Measurements from ENCODE around the gene OGFRL1.

Gene OGFRL1

GRCh38 chr6:71288228-71289038 is at the start of gene OGFRL1:
TSS of gene OGFRL1 (plus strand) at chr6:71288811. CDS start at chr6:71288937, 126 bp downstream.
- Histone ChIP-seq H3K4me3 (ENCODE audit: low read length) (peak within 1 kb of the TSS; percentile 69), H3K27me3 (ENCODE audit: insufficient read depth, low read length) (no peaks in the 10 kb centered on the region), H3K27ac (ENCODE audit: low read length) (no peak within 1 kb of the TSS), H3K9ac (ENCODE audit: low read depth, low read length) (peak within 1 kb of the TSS; percentile 55; the same call in 1 of the 2 replicates), H3K36me3 (ENCODE audit: insufficient read depth, low read depth, low read length) (no peaks in the 10 kb centered on the region), H3K9me3 (ENCODE audit: insufficient read depth, low read depth, low read length) (no peaks in the 10 kb centered on the region), H3K4me1 (ENCODE audit: insufficient read depth, low read length) (no peaks in the 10 kb centered on the region; the same call in none of the 2 replicates)

- no peaks in the 10 kb centered on the region for H3K27me3 ChIP-seq (ENCODE audit: insufficient read depth, low read length)
- no peak overlapping the region for H3K27ac ChIP-seq (ENCODE audit: low read length)
- no peak overlapping the region for H3K4me3 ChIP-seq (ENCODE audit: low read length)
- no peak overlapping the region for H3K9ac ChIP-seq (ENCODE audit: low read depth, low read length)
- H3K4me1 ChIP-seq (ENCODE audit: insufficient read depth, low read length): peaks cover 6% of the 10 kb centered on the region; the same call in 1 of the 2 replicates
- H3K9me3 ChIP-seq (ENCODE audit: insufficient read depth, low read depth, low read length): no peaks in the 10 kb centered on the region; the same call in 1 of the 2 replicates
- H3K36me3 ChIP-seq (ENCODE audit: insufficient read depth, low read depth, low read length): no peaks in the 10 kb centered on the region
Measured at GRCh38 chr6:71239694-71240093, 48.9 kb upstream of the OGFRL1 start.

DNA sequence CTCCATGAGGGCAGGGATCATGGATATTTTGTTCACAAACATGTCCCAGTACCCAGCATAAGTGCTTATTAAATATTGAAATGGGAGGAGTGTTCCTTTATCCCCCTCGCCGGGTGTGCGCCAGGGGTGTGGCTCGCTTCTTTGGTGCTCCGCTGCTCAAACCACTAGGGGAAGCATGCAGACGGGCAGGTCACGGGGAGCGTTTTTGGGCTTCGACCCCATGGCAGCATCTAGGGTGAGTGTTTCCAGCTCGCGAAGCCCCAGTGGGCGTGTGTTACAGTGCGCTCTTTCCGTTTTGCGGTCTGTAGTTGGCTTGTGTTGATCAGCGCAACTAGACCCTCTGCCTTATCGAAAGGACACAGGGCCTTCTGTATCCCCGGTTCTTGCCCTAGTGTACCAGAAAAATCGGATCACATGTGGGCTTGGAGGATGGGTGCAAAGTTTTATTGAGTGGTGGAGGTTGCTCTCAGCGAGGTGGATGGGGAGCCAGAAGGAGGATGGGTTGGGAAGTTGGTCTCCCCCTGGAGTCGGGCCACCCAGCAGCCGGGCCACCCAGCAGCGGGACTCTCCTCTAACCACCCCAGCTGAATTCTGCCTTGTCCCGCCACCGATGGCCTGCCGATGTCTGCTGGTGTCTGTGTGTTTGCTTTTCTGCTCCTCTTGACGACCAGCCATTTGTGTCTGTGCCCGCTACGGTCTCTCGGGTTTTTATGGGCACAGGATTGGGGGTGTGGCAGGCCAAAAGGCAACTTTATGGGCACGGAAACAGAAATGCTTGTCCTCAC is 43.2 kb upstream of the OGFRL1 start:
- no peak overlapping the region for H3K27ac ChIP-seq (ENCODE audit: low read length)
- H3K9ac ChIP-seq (ENCODE audit: low read depth, low read length): no peak overlapping the region
- no peaks in the 10 kb centered on the region; the same call in 1 of the 2 replicates for H3K9me3 ChIP-seq (ENCODE audit: insufficient read depth, low read depth, low read length)
- H3K27me3 ChIP-seq (ENCODE audit: insufficient read depth, low read length): no peaks in the 10 kb centered on the region
- H3K4me3 ChIP-seq (ENCODE audit: low read length): no peak overlapping the region
- peaks cover 8% of the 10 kb centered on the region; the same call in 1 of the 2 replicates for H3K4me1 ChIP-seq (ENCODE audit: insufficient read depth, low read length)
- H3K36me3 ChIP-seq (ENCODE audit: insufficient read depth, low read depth, low read length): no peaks in the 10 kb centered on the region

- H3K9ac ChIP-seq (ENCODE audit: low read depth, low read length): no peak overlapping the region
- H3K4me3 ChIP-seq (ENCODE audit: low read length): no peak overlapping the region
Measured at GRCh38 chr6:71246596-71246995, 42.0 kb upstream of the OGFRL1 start.

GRCh38 chr6:71248306-71248765 is 40.3 kb upstream of the OGFRL1 start:
- no peaks in the 10 kb centered on the region for H3K27me3 ChIP-seq (ENCODE audit: insufficient read depth, low read length)
- H3K9ac ChIP-seq (ENCODE audit: low read depth, low read length): no peak overlapping the region
- H3K9me3 ChIP-seq (ENCODE audit: insufficient read depth, low read depth, low read length): no peaks in the 10 kb centered on the region
- H3K4me1 ChIP-seq (ENCODE audit: insufficient read depth, low read length): peaks cover 13% of the 10 kb centered on the region; the same call in 1 of the 2 replicates
- H3K36me3 ChIP-seq (ENCODE audit: insufficient read depth, low read depth, low read length): no peaks in the 10 kb centered on the region
- no peak overlapping the region for H3K27ac ChIP-seq (ENCODE audit: low read length)
- H3K4me3 ChIP-seq (ENCODE audit: low read length): no peak overlapping the region

More at GRCh38 chr6:71246596-71246995, 42.0 kb upstream of the OGFRL1 start:
- H3K27ac ChIP-seq (ENCODE audit: low read length): no peak overlapping the region
- H3K4me1 ChIP-seq (ENCODE audit: insufficient read depth, low read length): peaks cover 8% of the 10 kb centered on the region; the same call in 1 of the 2 replicates
- no peaks in the 10 kb centered on the region; the same call in 1 of the 2 replicates for H3K9me3 ChIP-seq (ENCODE audit: insufficient read depth, low read depth, low read length)
- no peaks in the 10 kb centered on the region for H3K36me3 ChIP-seq (ENCODE audit: insufficient read depth, low read depth, low read length)
- H3K27me3 ChIP-seq (ENCODE audit: insufficient read depth, low read length): no peaks in the 10 kb centered on the region

DNA sequence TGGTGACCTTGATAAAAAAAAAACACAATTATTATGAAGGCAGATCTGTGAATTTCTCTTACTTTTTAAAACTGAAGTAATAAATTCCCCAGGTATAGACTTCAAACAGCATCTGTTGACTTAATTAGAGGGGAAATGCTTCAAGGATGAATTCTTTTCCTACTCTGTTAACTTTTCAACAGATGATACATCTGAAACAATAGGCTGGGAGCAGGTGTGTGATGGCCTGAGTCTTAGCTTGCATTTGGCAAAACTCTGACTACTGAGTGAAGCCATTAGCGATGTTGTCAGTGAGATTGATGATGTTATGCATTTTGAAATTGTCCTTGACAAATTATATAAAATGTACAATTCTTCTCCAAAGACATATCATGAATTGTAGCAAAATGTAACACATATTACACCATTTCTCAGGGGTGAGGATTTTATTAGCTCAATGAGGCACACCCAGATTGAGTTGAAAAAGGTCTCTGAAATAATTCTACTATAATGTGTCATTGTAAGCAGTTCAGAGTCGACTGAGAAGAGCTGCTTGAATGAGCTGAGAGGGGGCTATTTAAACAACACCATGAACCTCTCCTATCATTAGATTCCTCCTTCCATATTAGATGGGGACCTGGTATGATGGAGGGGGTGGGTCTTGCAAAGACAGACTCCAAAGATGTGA is 39.6 kb upstream of the OGFRL1 start:
- Histone ChIP-seq H3K9me3 (ENCODE audit: insufficient read depth, low read depth, low read length) (no peaks in the 10 kb centered on the region), H3K4me1 (ENCODE audit: insufficient read depth, low read length) (peaks cover 14% of the 10 kb centered on the region; the same call in 1 of the 2 replicates), H3K4me3 (ENCODE audit: low read length) (no peak overlapping the region), H3K27ac (ENCODE audit: low read length) (no peak overlapping the region), H3K36me3 (ENCODE audit: insufficient read depth, low read depth, low read length) (no peaks in the 10 kb centered on the region), H3K27me3 (ENCODE audit: insufficient read depth, low read length) (no peaks in the 10 kb centered on the region), H3K9ac (ENCODE audit: low read depth, low read length) (no peak overlapping the region)

DNA sequence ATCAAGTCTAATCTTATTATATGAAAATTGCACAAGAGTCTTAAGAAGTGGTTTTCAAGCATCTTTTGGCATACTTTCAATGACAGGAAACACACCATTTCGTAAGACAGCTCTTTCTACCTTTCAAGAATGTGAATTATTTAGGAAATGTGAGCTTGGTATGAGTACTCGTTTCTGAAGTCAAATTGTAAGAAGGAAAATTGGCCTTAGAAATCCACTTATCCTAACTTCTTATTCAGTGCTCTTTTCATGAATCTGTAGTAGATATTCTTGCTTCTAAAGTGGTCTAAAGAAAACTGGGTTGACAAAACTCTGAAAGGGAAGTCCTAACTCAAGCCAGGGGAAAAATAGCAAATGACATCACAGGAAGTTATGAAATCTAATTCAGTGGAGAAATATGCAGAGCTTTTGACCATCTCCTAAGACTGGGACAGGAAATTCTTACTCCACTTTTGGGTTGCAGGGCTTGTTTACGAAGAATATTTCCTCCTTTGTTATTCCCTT is 38.5 kb upstream of the OGFRL1 start:
- Histone ChIP-seq H3K36me3 (ENCODE audit: insufficient read depth, low read depth, low read length) (no peaks in the 10 kb centered on the region), H3K9ac (ENCODE audit: low read depth, low read length) (no peak overlapping the region), H3K4me1 (ENCODE audit: insufficient read depth, low read length) (peaks cover 15% of the 10 kb centered on the region; the same call in 1 of the 2 replicates), H3K27ac (ENCODE audit: low read length) (no peak overlapping the region), H3K4me3 (ENCODE audit: low read length) (no peak overlapping the region), H3K9me3 (ENCODE audit: insufficient read depth, low read depth, low read length) (no peaks in the 10 kb centered on the region), H3K27me3 (ENCODE audit: insufficient read depth, low read length) (no peaks in the 10 kb centered on the region)

GRCh38 chr6:71252410-71252809 is 36.2 kb upstream of the OGFRL1 start:
- Histone ChIP-seq H3K27me3 (ENCODE audit: insufficient read depth, low read length) (no peaks in the 10 kb centered on the region), H3K4me1 (ENCODE audit: insufficient read depth, low read length) (peaks cover 15% of the 10 kb centered on the region; the same call in 1 of the 2 replicates), H3K36me3 (ENCODE audit: insufficient read depth, low read depth, low read length) (no peaks in the 10 kb centered on the region), H3K9me3 (ENCODE audit: insufficient read depth, low read depth, low read length) (no peaks in the 10 kb centered on the region), H3K4me3 (ENCODE audit: low read length) (no peak overlapping the region), H3K9ac (ENCODE audit: low read depth, low read length) (no peak overlapping the region), H3K27ac (ENCODE audit: low read length) (no peak overlapping the region)

GRCh38 chr6:71252960-71253359 is 35.7 kb upstream of the OGFRL1 start:
- no peaks in the 10 kb centered on the region for H3K27me3 ChIP-seq (ENCODE audit: insufficient read depth, low read length)
- H3K9me3 ChIP-seq (ENCODE audit: insufficient read depth, low read depth, low read length): no peaks in the 10 kb centered on the region
- no peak overlapping the region for H3K4me3 ChIP-seq (ENCODE audit: low read length)
- H3K4me1 ChIP-seq (ENCODE audit: insufficient read depth, low read length): peaks cover 15% of the 10 kb centered on the region; the same call in 1 of the 2 replicates
- no peak overlapping the region for H3K9ac ChIP-seq (ENCODE audit: low read depth, low read length)
- no peaks in the 10 kb centered on the region for H3K36me3 ChIP-seq (ENCODE audit: insufficient read depth, low read depth, low read length)
- H3K27ac ChIP-seq (ENCODE audit: low read length): no peak overlapping the region

GRCh38 chr6:71254323-71254722 is 34.3 kb upstream of the OGFRL1 start:
- Histone ChIP-seq H3K27me3 (ENCODE audit: insufficient read depth, low read length) (no peaks in the 10 kb centered on the region), H3K27ac (ENCODE audit: low read length) (no peak overlapping the region), H3K4me3 (ENCODE audit: low read length) (no peak overlapping the region), H3K4me1 (ENCODE audit: insufficient read depth, low read length) (peaks cover 10% of the 10 kb centered on the region; the same call in 1 of the 2 replicates), H3K9ac (ENCODE audit: low read depth, low read length) (no peak overlapping the region), H3K36me3 (ENCODE audit: insufficient read depth, low read depth, low read length) (no peaks in the 10 kb centered on the region), H3K9me3 (ENCODE audit: insufficient read depth, low read depth, low read length) (no peaks in the 10 kb centered on the region)
